Keratinocyte (primary cell): ENCODE data around the gene WDR89.

Experiments
- EZH2 ChIP-seq: IDR thresholded peaks from one replicate; pipeline ENCODE4 v1.6.1; 2012; ENCODE audit warnings: inconsistent platforms, mild to moderate bottlenecking, low read length, moderate library complexity
- TF ChIP-seq, protein P1 (sequence below), 3 experiments: IDR thresholded peaks in 1 of 3; conservative IDR thresholded peaks in 1 of 3; optimal IDR thresholded peaks in 1 of 3; 2 replicates in 2 of 3; 3 replicates in 1 of 3; pipeline versions ENCODE3 to v1.5.1; 2011; ENCODE audit warnings: low read length in 3 of 3, mild to moderate bottlenecking in 3 of 3, moderate library complexity in 2 of 3, control low read depth in 1 of 3, inconsistent platforms in 1 of 3; ENCODE audit not compliant: insufficient read depth in 2 of 3; ENCODE audit errors: extremely low read depth in 1 of 3

- TF ChIP-seq, protein P1, sequence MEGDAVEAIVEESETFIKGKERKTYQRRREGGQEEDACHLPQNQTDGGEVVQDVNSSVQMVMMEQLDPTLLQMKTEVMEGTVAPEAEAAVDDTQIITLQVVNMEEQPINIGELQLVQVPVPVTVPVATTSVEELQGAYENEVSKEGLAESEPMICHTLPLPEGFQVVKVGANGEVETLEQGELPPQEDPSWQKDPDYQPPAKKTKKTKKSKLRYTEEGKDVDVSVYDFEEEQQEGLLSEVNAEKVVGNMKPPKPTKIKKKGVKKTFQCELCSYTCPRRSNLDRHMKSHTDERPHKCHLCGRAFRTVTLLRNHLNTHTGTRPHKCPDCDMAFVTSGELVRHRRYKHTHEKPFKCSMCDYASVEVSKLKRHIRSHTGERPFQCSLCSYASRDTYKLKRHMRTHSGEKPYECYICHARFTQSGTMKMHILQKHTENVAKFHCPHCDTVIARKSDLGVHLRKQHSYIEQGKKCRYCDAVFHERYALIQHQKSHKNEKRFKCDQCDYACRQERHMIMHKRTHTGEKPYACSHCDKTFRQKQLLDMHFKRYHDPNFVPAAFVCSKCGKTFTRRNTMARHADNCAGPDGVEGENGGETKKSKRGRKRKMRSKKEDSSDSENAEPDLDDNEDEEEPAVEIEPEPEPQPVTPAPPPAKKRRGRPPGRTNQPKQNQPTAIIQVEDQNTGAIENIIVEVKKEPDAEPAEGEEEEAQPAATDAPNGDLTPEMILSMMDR (optimal IDR thresholded peaks at IDR 0.05 in 1 of 3, IDR thresholded peaks at IDR 0.05 in 1 of 3, conservative IDR thresholded peaks at IDR 0.05 in 1 of 3; ENCODE audit: extremely low read depth in 1 of 3, insufficient read depth in 2 of 3, low read length in 3 of 3): no peak
- TF ChIP-seq EZH2: no peak
These were observed 42.9 kb downstream of the WDR89 start for GRCh38 chr14:63598807-63599206.
